Neural crest cell (in vitro differentiated cells): Measurements from ENCODE around the gene BCR. TPM values are rescaled to one million over a fixed set of nuclear protein-coding genes. Genes with fewer than 3 reads are reported as not detected.

ENCODE experiments used
- DNase-seq: peaks from one replicate; pipeline ENCODE4 v3.0.0; 2021; ENCODE audit warnings: low read depth, mixed read lengths, low spot score
- H3K27ac Mint-ChIP-seq: one replicate; pipeline ENCODE4 v1.8.0; 2021; ENCODE audit warnings: mild to moderate bottlenecking, mixed read lengths; ENCODE audit not compliant: unreplicated experiment
- H3K27me3 Mint-ChIP-seq: 2 replicates; pipeline ENCODE4 v1.8.0; 2021; ENCODE audit warnings: low read depth, mild to moderate bottlenecking, mixed read lengths
- H3K36me3 Mint-ChIP-seq: 2 replicates; pipeline ENCODE4 v1.8.0; 2021; ENCODE audit warnings: low read depth, mild to moderate bottlenecking, mixed read lengths
- H3K4me1 Mint-ChIP-seq: 2 replicates; pipeline ENCODE4 v1.8.0; 2021; ENCODE audit warnings: mixed read lengths
- H3K4me3 Mint-ChIP-seq: one replicate; pipeline ENCODE4 v1.8.0; 2021; ENCODE audit warnings: mild to moderate bottlenecking, mixed read lengths
- H3K9me3 Mint-ChIP-seq: 2 replicates; pipeline ENCODE4 v1.8.0; 2021; ENCODE audit warnings: mixed read lengths
- CTCF ChIP-seq: fragments of 200-600 bp; sonication (generic); conservative IDR thresholded peaks from 2 replicates; pipeline ENCODE4 v1.5.0; 2021; ENCODE audit warnings: antibody characterized with exemption, mild to moderate bottlenecking
- total RNA-seq: library from RNA; stranded (reverse); gene quantifications from 2 replicates; pipeline ENCODE4 v1.2.1, GENCODE V29; 2021

BCR gene
- total RNA-seq, 1 donor from 2014 or later = 54.2 TPM

DNA sequence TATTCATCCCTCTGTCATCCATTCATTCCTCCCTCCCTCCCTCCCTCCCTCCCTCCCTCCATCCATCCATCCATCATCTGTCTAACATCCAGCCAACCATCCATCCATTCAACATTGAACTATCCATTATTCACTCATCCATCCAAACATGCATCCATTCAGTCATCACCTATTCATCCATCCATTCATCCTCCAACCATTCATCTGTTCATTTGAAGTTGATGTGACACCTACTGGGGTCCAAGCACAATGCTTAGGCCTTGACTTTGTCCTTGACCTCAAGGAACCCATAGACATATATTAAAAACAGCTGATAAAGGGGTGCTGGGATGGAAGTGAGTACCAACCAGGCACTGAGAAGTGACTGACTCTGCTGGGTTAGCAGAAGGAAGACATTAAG lies 26.6 kb downstream of the BCR start:
- peaks cover 2% of the 10 kb centered on the region for H3K36me3 Mint-ChIP-seq
- H3K4me3 Mint-ChIP-seq = no peak overlapping the region
- no peaks in the 10 kb centered on the region for H3K9me3 Mint-ChIP-seq
- no peak for DNase-seq
- H3K4me1 Mint-ChIP-seq = peaks cover 46% of the 10 kb centered on the region
- no peak for TF ChIP-seq CTCF
- no peak overlapping the region for H3K27ac Mint-ChIP-seq
- no peaks in the 10 kb centered on the region for H3K27me3 Mint-ChIP-seq

DNA sequence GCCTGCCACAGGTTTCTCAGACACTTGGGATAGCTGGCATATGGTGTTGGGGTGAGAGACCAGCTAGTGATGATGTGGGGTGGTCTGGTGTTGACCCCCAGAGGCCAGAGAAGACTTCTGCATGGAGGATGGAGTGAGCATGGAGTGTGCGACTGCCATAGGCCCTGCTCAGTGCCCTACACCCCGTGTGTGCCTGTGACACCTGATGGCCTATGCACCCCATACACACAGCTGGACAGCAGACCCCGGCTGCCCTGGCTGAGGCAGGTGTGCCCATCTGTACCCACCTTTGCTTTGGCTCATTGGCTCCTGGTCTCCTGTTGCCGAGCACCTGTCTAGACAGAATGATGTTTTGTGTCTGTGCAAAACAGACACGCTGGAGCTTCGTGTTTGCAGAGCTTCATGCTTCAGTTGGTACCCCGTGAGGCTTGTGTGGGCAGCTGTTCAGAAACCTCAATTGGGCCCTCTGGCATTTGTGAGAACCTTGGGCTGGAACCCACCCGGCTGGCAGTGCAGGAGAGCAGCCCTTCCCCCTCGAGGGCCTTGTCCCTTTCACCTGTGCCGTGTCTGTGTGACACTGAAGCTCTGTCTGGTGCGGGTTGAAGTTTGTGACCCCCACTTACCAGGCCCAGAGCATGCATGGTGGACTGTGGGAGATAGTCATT lies 27.6 kb downstream of the BCR start:
- no peak overlapping the region for H3K27ac Mint-ChIP-seq
- no peak for TF ChIP-seq CTCF
- peaks cover 43% of the 10 kb centered on the region for H3K4me1 Mint-ChIP-seq
- H3K4me3 Mint-ChIP-seq = no peak overlapping the region
- H3K27me3 Mint-ChIP-seq = no peaks in the 10 kb centered on the region
- peaks cover 2% of the 10 kb centered on the region for H3K36me3 Mint-ChIP-seq
- H3K9me3 Mint-ChIP-seq = no peaks in the 10 kb centered on the region
- no peak for DNase-seq

- H3K4me1 Mint-ChIP-seq = peaks cover 27% of the 10 kb centered on the region
- H3K27ac Mint-ChIP-seq = no peak overlapping the region
- H3K36me3 Mint-ChIP-seq = peaks cover 5% of the 10 kb centered on the region
- H3K9me3 Mint-ChIP-seq = no peaks in the 10 kb centered on the region
- no peak overlapping the region for H3K4me3 Mint-ChIP-seq
- DNase-seq = no peak
- TF ChIP-seq CTCF = no peak
- no peaks in the 10 kb centered on the region for H3K27me3 Mint-ChIP-seq
Observed at GRCh38 chr22:23210428-23211170, 30.3 kb downstream of the BCR start.

DNA sequence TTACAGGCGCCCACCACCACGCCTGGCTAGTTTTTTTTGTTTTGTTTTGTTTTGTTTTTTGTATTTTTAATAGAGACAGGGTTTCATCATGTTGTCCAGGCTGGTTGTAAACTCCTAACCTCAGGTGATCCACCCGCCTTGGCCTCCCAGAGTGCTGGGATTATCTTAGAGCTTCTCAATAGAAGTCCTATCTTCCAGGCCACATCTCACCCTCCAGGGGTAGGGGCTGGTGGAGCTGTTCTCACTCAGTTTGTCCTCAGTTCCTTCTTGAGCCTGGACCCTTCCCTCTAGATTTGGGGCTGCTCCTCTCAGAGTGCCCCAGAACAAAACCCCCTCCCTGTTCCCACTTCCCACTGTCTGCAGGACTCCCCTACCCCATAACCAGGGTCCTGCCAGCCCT lies 31.3 kb downstream of the BCR start:
- no peak overlapping the region for H3K27ac Mint-ChIP-seq

More for the DNA sequence above, 31.3 kb downstream of the BCR start:
- Mint-ChIP-seq H3K9me3 (no peaks in the 10 kb centered on the region), H3K27me3 (no peaks in the 10 kb centered on the region), H3K4me3 (no peak overlapping the region), H3K4me1 (peaks cover 30% of the 10 kb centered on the region), H3K36me3 (peaks cover 5% of the 10 kb centered on the region)
- DNase-seq = no peak
- no peak for TF ChIP-seq CTCF
